VCaP (cell line): Measurements from ENCODE around the gene SENP5.

ENCODE experiments used
- H3K27ac ChIP-seq: fragments of 450-650 bp; 2 replicates; pipeline ENCODE4 v1.5.1; 2017
- CTCF ChIP-seq: fragments of 450-650 bp; conservative IDR thresholded peaks from 2 replicates; pipeline ENCODE4 v1.5.1; 2017; ENCODE audit warnings: mild to moderate bottlenecking, moderate library complexity

The SENP5 gene

GRCh38 chr3:196981657-196982056, 113.9 kb downstream of the SENP5 start:
- TF ChIP-seq CTCF = no peak
- H3K27ac ChIP-seq = no peak overlapping the region

DNA sequence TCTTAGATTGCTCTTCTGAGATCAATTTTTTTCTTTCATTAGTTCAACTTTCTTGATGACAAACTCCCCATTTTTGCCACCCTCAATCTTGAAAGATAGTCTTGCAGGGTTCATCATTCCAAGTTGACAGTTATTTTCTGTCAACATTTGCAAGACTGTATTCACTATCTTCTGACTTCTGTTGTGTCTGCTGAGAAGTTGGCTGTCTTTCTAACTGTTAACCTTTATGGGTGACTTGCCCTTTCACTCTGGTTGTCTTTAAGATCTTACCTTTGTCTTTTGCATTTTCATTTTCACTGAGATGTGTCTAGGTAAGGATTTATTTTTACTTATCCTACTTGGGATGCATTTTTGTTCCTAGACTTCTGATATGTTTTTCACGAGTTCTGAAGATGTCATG, 115.5 kb downstream of the SENP5 start:
- TF ChIP-seq CTCF = no peak
- no peak overlapping the region for H3K27ac ChIP-seq
